HepG2 (cell line): ENCODE results near the gene NARF. TPM values are rescaled to one million over a fixed set of nuclear protein-coding genes. Genes with fewer than 3 reads are reported as not detected.

Experiments
- CCDC6 ChIP-seq: sonication (generic); formaldehyde crosslinking; IDR thresholded peaks from 2 replicates; pipeline ENCODE4 v1.8.1; 2022; ENCODE audit warnings: mild to moderate bottlenecking, missing genetic modification reagents, moderate library complexity
- CEBPG ChIP-seq: IDR thresholded peaks from 2 replicates; pipeline ENCODE4 v1.6.1; 2016
- HDAC2 ChIP-seq: sonication (generic); formaldehyde crosslinking; IDR thresholded peaks from 2 replicates; pipeline ENCODE4 v1.4.0; 2020; ENCODE audit warnings: missing genetic modification reagents
- HOXA7 ChIP-seq: sonication (generic); formaldehyde crosslinking; IDR thresholded peaks from 2 replicates; pipeline ENCODE4 v1.8.1; 2022; ENCODE audit warnings: mild to moderate bottlenecking, missing genetic modification reagents, moderate library complexity
- NR2F2 ChIP-seq: IDR thresholded peaks from 2 replicates; pipeline ENCODE4 v1.6.1; 2012; ENCODE audit warnings: low read depth, inconsistent platforms, borderline replicate concordance
- RBM22 ChIP-seq: fragments of 200-400 bp; formaldehyde crosslinking; optimal IDR thresholded peaks from 2 replicates; pipeline ENCODE3; 2017; ENCODE audit warnings: mild to moderate bottlenecking, low read length, moderate library complexity
- YY1 ChIP-seq: IDR thresholded peaks from 2 replicates; pipeline ENCODE4 v1.6.1; 2011; ENCODE audit warnings: low read length, low read depth, moderate library complexity, mild to moderate bottlenecking; ENCODE audit not compliant: insufficient read depth, insufficient replicate concordance
- ZFP37 ChIP-seq: sonication (generic); formaldehyde crosslinking; IDR thresholded peaks from 2 replicates; pipeline ENCODE4 v1.4.0; 2020; ENCODE audit warnings: missing genetic modification reagents, borderline replicate concordance
- ZNF235 ChIP-seq: sonication (generic); formaldehyde crosslinking; IDR thresholded peaks from 2 replicates; pipeline ENCODE4 v1.8.1; 2023; ENCODE audit warnings: mild to moderate bottlenecking, missing genetic modification reagents, borderline replicate concordance
- ZNF263 ChIP-seq: sonication (generic); formaldehyde crosslinking; IDR thresholded peaks from 2 replicates; pipeline ENCODE4 v1.4.0; 2020; ENCODE audit warnings: missing genetic modification reagents
- ZNF350 ChIP-seq: sonication (generic); formaldehyde crosslinking; IDR thresholded peaks from 2 replicates; pipeline ENCODE4 v1.4.0; 2020; ENCODE audit warnings: mild to moderate bottlenecking, low read depth, missing genetic modification reagents, borderline replicate concordance
- ZSCAN29 ChIP-seq: sonication (generic); formaldehyde crosslinking; conservative IDR thresholded peaks from 2 replicates; pipeline ENCODE4 v1.4.0; 2020; ENCODE audit warnings: mild to moderate bottlenecking, missing genetic modification reagents
- polyA plus RNA-seq, 8 experiments: library from polyadenylated mRNA; depleted of rRNA in 3 of 8; stranded (reverse) in 7 of 8; unstranded in 1 of 8; fragments of >200 nt; fragmentation: Illumina TruSeq in 4 of 8; extraction: Trizol in 4 of 8; gene quantifications; 2 replicates each; pipeline versions ENCODE4 v1.2.1 to v1.2.3, GENCODE V29; 2011 to 2016; ENCODE audit warnings: low read depth in 4 of 8, missing spikeins in 1 of 8, mixed read lengths in 1 of 8; ENCODE audit not compliant: insufficient read depth in 1 of 8
- total RNA-seq, 5 experiments: library from RNA; depleted of rRNA; stranded (reverse); fragments of >200 nt; fragmentation: Illumina TruSeq; extraction: Trizol; gene quantifications; 2 replicates each; pipeline ENCODE4 v1.2.3, GENCODE V29; 2016; ENCODE audit warnings: low read depth in 1 of 5
- TF ChIP-seq, protein P1 (sequence below): sonication (generic); formaldehyde crosslinking; IDR thresholded peaks from 2 replicates; pipeline ENCODE4 v1.5.0; 2020; ENCODE audit warnings: missing genetic modification reagents, mild to moderate bottlenecking, borderline replicate concordance
- TF ChIP-seq, protein P2 (sequence below): sonication (generic); formaldehyde crosslinking; IDR thresholded peaks from 2 replicates; pipeline ENCODE4 v1.9.0; 2021; ENCODE audit warnings: mild to moderate bottlenecking, missing genetic modification reagents
- TF ChIP-seq, protein P3 (sequence below): sonication (generic); formaldehyde crosslinking; IDR thresholded peaks from 2 replicates; pipeline ENCODE4 v1.4.0; 2020; ENCODE audit warnings: missing genetic modification reagents, borderline replicate concordance

Gene NARF
- total and polyA plus RNA-seq, 2 of the 13 experiments (the other 11 are each of a cell fraction or from before 2014, with no cell fraction given), result 61.1 to 144 TPM

GRCh38 chr17:82412535-82413520 is 45.7 kb upstream of the NARF start (continued):
- TF ChIP-seq ZNF263 (CRISPR knock-in tag) (no peak), CEBPG (CRISPR knock-in tag) (no peak), HOXA7 (CRISPR knock-in tag) (no peak), ZNF350 (CRISPR knock-in tag) (no peak; the same call in 1 of the 2 replicates), CCDC6 (CRISPR knock-in tag) (no peak), YY1 (no peak), ZFP37 (CRISPR knock-in tag) (no peak), ZNF235 (CRISPR knock-in tag) (no peak), NR2F2 (0 out of 2 replicates have a peak, but pooled peaks have one; percentile 25), HDAC2 (CRISPR knock-in tag) (peak; percentile 71; the same call in 1 of the 2 replicates), RBM22 (no peak), ZSCAN29 (CRISPR knock-in tag) (no peak)
- TF ChIP-seq, protein P1, sequence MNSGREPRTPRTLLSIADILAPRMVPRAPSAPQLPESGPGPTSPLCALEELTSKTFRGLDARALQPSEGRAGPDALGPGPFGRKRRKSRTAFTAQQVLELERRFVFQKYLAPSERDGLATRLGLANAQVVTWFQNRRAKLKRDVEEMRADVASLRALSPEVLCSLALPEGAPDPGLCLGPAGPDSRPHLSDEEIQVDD (CRISPR knock-in tag), result no peak
- TF ChIP-seq, protein P2, sequence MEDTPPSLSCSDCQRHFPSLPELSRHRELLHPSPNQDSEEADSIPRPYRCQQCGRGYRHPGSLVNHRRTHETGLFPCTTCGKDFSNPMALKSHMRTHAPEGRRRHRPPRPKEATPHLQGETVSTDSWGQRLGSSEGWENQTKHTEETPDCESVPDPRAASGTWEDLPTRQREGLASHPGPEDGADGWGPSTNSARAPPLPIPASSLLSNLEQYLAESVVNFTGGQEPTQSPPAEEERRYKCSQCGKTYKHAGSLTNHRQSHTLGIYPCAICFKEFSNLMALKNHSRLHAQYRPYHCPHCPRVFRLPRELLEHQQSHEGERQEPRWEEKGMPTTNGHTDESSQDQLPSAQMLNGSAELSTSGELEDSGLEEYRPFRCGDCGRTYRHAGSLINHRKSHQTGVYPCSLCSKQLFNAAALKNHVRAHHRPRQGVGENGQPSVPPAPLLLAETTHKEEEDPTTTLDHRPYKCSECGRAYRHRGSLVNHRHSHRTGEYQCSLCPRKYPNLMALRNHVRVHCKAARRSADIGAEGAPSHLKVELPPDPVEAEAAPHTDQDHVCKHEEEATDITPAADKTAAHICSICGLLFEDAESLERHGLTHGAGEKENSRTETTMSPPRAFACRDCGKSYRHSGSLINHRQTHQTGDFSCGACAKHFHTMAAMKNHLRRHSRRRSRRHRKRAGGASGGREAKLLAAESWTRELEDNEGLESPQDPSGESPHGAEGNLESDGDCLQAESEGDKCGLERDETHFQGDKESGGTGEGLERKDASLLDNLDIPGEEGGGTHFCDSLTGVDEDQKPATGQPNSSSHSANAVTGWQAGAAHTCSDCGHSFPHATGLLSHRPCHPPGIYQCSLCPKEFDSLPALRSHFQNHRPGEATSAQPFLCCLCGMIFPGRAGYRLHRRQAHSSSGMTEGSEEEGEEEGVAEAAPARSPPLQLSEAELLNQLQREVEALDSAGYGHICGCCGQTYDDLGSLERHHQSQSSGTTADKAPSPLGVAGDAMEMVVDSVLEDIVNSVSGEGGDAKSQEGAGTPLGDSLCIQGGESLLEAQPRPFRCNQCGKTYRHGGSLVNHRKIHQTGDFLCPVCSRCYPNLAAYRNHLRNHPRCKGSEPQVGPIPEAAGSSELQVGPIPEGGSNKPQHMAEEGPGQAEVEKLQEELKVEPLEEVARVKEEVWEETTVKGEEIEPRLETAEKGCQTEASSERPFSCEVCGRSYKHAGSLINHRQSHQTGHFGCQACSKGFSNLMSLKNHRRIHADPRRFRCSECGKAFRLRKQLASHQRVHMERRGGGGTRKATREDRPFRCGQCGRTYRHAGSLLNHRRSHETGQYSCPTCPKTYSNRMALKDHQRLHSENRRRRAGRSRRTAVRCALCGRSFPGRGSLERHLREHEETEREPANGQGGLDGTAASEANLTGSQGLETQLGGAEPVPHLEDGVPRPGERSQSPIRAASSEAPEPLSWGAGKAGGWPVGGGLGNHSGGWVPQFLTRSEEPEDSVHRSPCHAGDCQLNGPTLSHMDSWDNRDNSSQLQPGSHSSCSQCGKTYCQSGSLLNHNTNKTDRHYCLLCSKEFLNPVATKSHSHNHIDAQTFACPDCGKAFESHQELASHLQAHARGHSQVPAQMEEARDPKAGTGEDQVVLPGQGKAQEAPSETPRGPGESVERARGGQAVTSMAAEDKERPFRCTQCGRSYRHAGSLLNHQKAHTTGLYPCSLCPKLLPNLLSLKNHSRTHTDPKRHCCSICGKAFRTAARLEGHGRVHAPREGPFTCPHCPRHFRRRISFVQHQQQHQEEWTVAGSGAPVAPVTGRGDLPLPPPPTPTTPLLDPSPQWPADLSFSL (CRISPR knock-in tag), result no peak
- TF ChIP-seq, protein P3, sequence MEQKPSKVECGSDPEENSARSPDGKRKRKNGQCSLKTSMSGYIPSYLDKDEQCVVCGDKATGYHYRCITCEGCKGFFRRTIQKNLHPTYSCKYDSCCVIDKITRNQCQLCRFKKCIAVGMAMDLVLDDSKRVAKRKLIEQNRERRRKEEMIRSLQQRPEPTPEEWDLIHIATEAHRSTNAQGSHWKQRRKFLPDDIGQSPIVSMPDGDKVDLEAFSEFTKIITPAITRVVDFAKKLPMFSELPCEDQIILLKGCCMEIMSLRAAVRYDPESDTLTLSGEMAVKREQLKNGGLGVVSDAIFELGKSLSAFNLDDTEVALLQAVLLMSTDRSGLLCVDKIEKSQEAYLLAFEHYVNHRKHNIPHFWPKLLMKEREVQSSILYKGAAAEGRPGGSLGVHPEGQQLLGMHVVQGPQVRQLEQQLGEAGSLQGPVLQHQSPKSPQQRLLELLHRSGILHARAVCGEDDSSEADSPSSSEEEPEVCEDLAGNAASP (CRISPR knock-in tag), result peak; percentile 72; the same call in 1 of the 2 replicates
